Endothelial cell of umbilical vein (primary cell): ENCODE results near the gene NRCAM. TPM values are rescaled to one million over a fixed set of nuclear protein-coding genes. Genes with fewer than 3 reads are reported as not detected.

ENCODE experiments used
- BruUV-seq: library from RNA; stranded (reverse); fragments of 400-500 nt; replicated peaks from 2 replicates; lab custom pipeline; 2021; lab: Mats Ljungman, UMichigan
- CTCF ChIA-PET: fragments of 300-600, 350-600 bp; sonication (Branson Sonifier 250); formaldehyde crosslinking; loops from one replicate; lab custom pipeline; 2021; ENCODE audit warnings: antibody characterized with exemption, inconsistent platforms; lab: Charles Lee
- POLR2A ChIA-PET: fragments of 300-600, 350-600 bp; sonication (Branson Sonifier 250); formaldehyde crosslinking; loops from one replicate; lab custom pipeline; 2021; ENCODE audit warnings: antibody characterized with exemption, inconsistent platforms; lab: Charles Lee
- DNase-seq: peaks from one replicate; pipeline ENCODE4 v3.0.0-alpha.2; 2011; ENCODE audit warnings: low read depth, low spot score
- FAIRE-seq: peaks from 2 replicates; lab custom pipeline; 2011; peaks lifted over from hg19 to GRCh38; lab: Jason Lieb, UNC
- H2AFZ ChIP-seq: 2 replicates; pipeline ENCODE4 v1.6.0; 2012; ENCODE audit warnings: low read depth, low read length, control low read depth, inconsistent platforms
- H3K27ac ChIP-seq: 2 replicates; pipeline ENCODE4 v1.5.1; 2011; ENCODE audit warnings: low read depth, mild to moderate bottlenecking, control low read depth, low read length, moderate library complexity; ENCODE audit not compliant: insufficient read depth
- H3K27me3 ChIP-seq, 2 experiments: 2 replicates each; pipeline versions ENCODE4 v1.6.0 to v1.6.1; 2011; ENCODE audit warnings: low read length in 2 of 2, mixed read lengths in 1 of 2; ENCODE audit not compliant: control insufficient read depth in 2 of 2, insufficient read depth in 2 of 2
- H3K36me3 ChIP-seq, 2 experiments: 2 replicates in 1 of 2; 3 replicates in 1 of 2; pipeline ENCODE4 v1.5.1; 2011; ENCODE audit warnings: low read length in 2 of 2, mild to moderate bottlenecking in 1 of 2, moderate library complexity in 1 of 2; ENCODE audit not compliant: control insufficient read depth in 2 of 2, insufficient read depth in 2 of 2; ENCODE audit errors: extremely low read depth in 1 of 2
- H3K4me1 ChIP-seq: 3 replicates; pipeline ENCODE4 v1.5.1; 2011; ENCODE audit warnings: mild to moderate bottlenecking, low read length; ENCODE audit not compliant: control insufficient read depth, insufficient read depth; ENCODE audit errors: extremely low read depth
- H3K4me2 ChIP-seq: 2 replicates; pipeline ENCODE4 v1.6.1; 2011; ENCODE audit warnings: low read length, control low read depth, mixed read lengths; ENCODE audit not compliant: insufficient read depth
- H3K4me3 ChIP-seq, 3 experiments: fragments of 200-600 bp in 1 of 3; sonication (generic), shearing (Covaris generic) in 1 of 3; replicated peaks in 1 of 3; 2 replicates each; pipeline ENCODE4 v1.5.1; 2011 to 2016; ENCODE audit warnings: control low read depth in 3 of 3, low read length in 3 of 3, mild to moderate bottlenecking in 2 of 3, inconsistent platforms in 1 of 3, low read depth in 1 of 3, moderate library complexity in 1 of 3; ENCODE audit not compliant: insufficient read depth in 1 of 3
- H3K79me2 ChIP-seq: 2 replicates; pipeline ENCODE4 v1.6.0; 2012; ENCODE audit warnings: low read length, inconsistent platforms; ENCODE audit not compliant: control insufficient read depth, insufficient read depth
- H3K9ac ChIP-seq: replicated peaks from 2 replicates; pipeline ENCODE3; 2011; ENCODE audit warnings: low read length, control low read depth; ENCODE audit not compliant: insufficient read depth; ENCODE audit errors: extremely low read depth
- H3K9me1 ChIP-seq: replicated peaks from 3 replicates; pipeline ENCODE4 v1.6.0; 2011; ENCODE audit warnings: mild to moderate bottlenecking, low read length; ENCODE audit not compliant: control insufficient read depth, insufficient read depth; ENCODE audit errors: extremely low read depth
- H3K9me3 ChIP-seq: replicated peaks from 2 replicates; pipeline ENCODE4 v1.5.1; 2012; ENCODE audit warnings: low read length, inconsistent platforms; ENCODE audit not compliant: control insufficient read depth, insufficient read depth
- H4K20me1 ChIP-seq: replicated peaks from 2 replicates; pipeline ENCODE3; 2011; ENCODE audit warnings: mild to moderate bottlenecking, low read length; ENCODE audit not compliant: control insufficient read depth, insufficient read depth; ENCODE audit errors: extremely low read depth
- CTCF ChIP-seq, 2 donors: IDR thresholded peaks; 1 replicate in 1 of 2; 2 replicates in 1 of 2; pipeline ENCODE4 v1.5.1; 2011; ENCODE audit warnings: low read length in 2 of 2, mild to moderate bottlenecking in 2 of 2, moderate library complexity in 2 of 2, control low read depth in 1 of 2, inconsistent platforms in 1 of 2, low read depth in 1 of 2; ENCODE audit not compliant: insufficient read depth in 1 of 2; ENCODE audit errors: extremely low read depth in 1 of 2
- EZH2 ChIP-seq: IDR thresholded peaks from 2 replicates; pipeline ENCODE4 v1.6.1; 2012; ENCODE audit warnings: borderline replicate concordance, low read depth, mild to moderate bottlenecking, moderate library complexity, low read length, inconsistent platforms; ENCODE audit not compliant: severe bottlenecking
- FOS ChIP-seq: IDR thresholded peaks from 2 replicates; pipeline ENCODE4 v1.6.1; 2011; ENCODE audit warnings: mild to moderate bottlenecking, low read length, moderate library complexity, borderline replicate concordance; ENCODE audit not compliant: insufficient read depth
- GATA2 ChIP-seq: IDR thresholded peaks from 2 replicates; pipeline ENCODE4 v1.7.0; 2011; ENCODE audit warnings: low read depth, mild to moderate bottlenecking, moderate library complexity, mixed read lengths, low read length; ENCODE audit not compliant: insufficient read length, insufficient read depth
- JUN ChIP-seq: IDR thresholded peaks from 2 replicates; pipeline ENCODE4 v1.6.1; 2011; ENCODE audit warnings: borderline replicate concordance, low read depth; ENCODE audit not compliant: insufficient read length, insufficient read depth
- MAX ChIP-seq: IDR thresholded peaks from 2 replicates; pipeline ENCODE4 v1.6.1; 2011; ENCODE audit not compliant: insufficient read depth, insufficient read length
- MYC ChIP-seq: IDR thresholded peaks from one replicate; pipeline ENCODE4 v1.6.1; 2011; ENCODE audit warnings: mild to moderate bottlenecking, low read depth, low read length
- POLR2A ChIP-seq: IDR thresholded peaks from 2 replicates; pipeline ENCODE4 v1.6.1; 2012; ENCODE audit warnings: low read depth, mild to moderate bottlenecking, control low read depth, low read length
- POLR2AphosphoS5 ChIP-seq: IDR thresholded peaks from 2 replicates; pipeline ENCODE4 v1.6.1; 2012; ENCODE audit warnings: low read depth, mild to moderate bottlenecking, control low read depth, low read length, moderate library complexity; ENCODE audit not compliant: insufficient read depth
- dilution Hi-C: fragments of 300-500 bp; cut with MboI; formaldehyde crosslinking; loops from one replicate; pipeline ENCODE4 v1.15.0; 2019; ENCODE audit warnings: low sequenced_read_pairs; ENCODE audit not compliant: extremely low pct_ligation_motif_present
- intact Hi-C: fragments of 100-400 bp; cut with micrococcal nuclease; formaldehyde crosslinking; loops from one replicate; pipeline ENCODE4 v1.10.0; 2022
- polyA plus RNA-seq, 4 experiments: library from polyadenylated mRNA; depleted of rRNA in 3 of 4; stranded (reverse) in 3 of 4; unstranded in 1 of 4; fragments of >200 nt; gene quantifications; 2 replicates each; pipeline versions ENCODE4 v1.2.1 to v1.2.3, GENCODE V29; 2011 to 2012; ENCODE audit warnings: missing spikeins in 1 of 4
- total RNA-seq: library from RNA; stranded (reverse); gene quantifications from 2 replicates; pipeline ENCODE4 v1.2.3, GENCODE V29; 2021

NRCAM gene
- total and polyA plus RNA-seq, 2 donors (not counting 3 experiments of a cell fraction or from before 2014, with no cell fraction given): 26.0 to 47.6 TPM

GRCh38 chr7:108409146-108409545, 47.1 kb downstream of the NRCAM start:
- TF ChIP-seq MAX (no peak), EZH2 (no peak), POLR2A (no peak), GATA2 (no peak), FOS (no peak), POLR2AphosphoS5 (no peak)
- DNase-seq: no peak
- dilution Hi-C loops (no loop called here), intact Hi-C loops (no loop called here)
- Histone ChIP-seq H2AFZ (no peak overlapping the region), H3K4me3 (no peak overlapping the region), H3K9me3 (no peaks in the 10 kb centered on the region), H3K27me3 (no peaks in the 10 kb centered on the region), H3K79me2 (peaks cover 41% of the 10 kb centered on the region), H3K4me1 (peaks cover 6% of the 10 kb centered on the region), H3K9ac (no peak overlapping the region), H4K20me1 (no peaks in the 10 kb centered on the region), H3K27ac (no peak overlapping the region), H3K4me2 (no peak overlapping the region), H3K9me1 (no peaks in the 10 kb centered on the region), H3K36me3 (no peaks in the 10 kb centered on the region)
- ChIA-PET CTCF (interaction anchor here (1.0 to 1.2 kb wide), 2 partner anchors 11 to 18 kb away, joined by 3 to 4 read pairs; no protein-coding TSS in a partner anchor), POLR2A (no interaction called here)
- BruUV-seq: no TSS peak
- no peak for FAIRE-seq

GRCh38 chr7:108408296-108408991, 47.8 kb downstream of the NRCAM start:
- Histone ChIP-seq H3K9me3 (no peaks in the 10 kb centered on the region), H4K20me1 (no peaks in the 10 kb centered on the region), H3K4me1 (peaks cover 2% of the 10 kb centered on the region), H3K27me3 (no peaks in the 10 kb centered on the region), H3K79me2 (peaks cover 42% of the 10 kb centered on the region), H3K4me3 (no peak overlapping the region), H3K9ac (no peak overlapping the region), H3K9me1 (no peaks in the 10 kb centered on the region), H3K4me2 (no peak overlapping the region), H3K27ac (no peak overlapping the region), H3K36me3 (no peaks in the 10 kb centered on the region), H2AFZ (no peak overlapping the region)
- ChIA-PET CTCF (interaction anchor here (1.0 to 1.7 kb wide), 4 partner anchors 10 to 122 kb away, joined by 3 to 6 read pairs (median 4); partner anchors contain the start of gene NRCAM), POLR2A (no interaction called here)
- TF ChIP-seq MAX (no peak), CTCF (IDR thresholded peaks at IDR 0.05; ENCODE audit: extremely low read depth in 1 of 2, insufficient read depth in 1 of 2, low read depth in 1 of 2, low read length in 2 of 2) (no peak), GATA2 (no peak), MYC (no peak), JUN (no peak), POLR2AphosphoS5 (no peak)
- DNase-seq (no peak), FAIRE-seq (no peak)
- no TSS peak for BruUV-seq
- intact Hi-C loops: no loop called here
- dilution Hi-C loops: no loop called here
